Measurements from ENCODE around the gene GAS6.

GRCh38 chr13:113865427-113865826, 1.6 kb upstream of the GAS6 start:
- TF ChIP-seq, protein P1, sequence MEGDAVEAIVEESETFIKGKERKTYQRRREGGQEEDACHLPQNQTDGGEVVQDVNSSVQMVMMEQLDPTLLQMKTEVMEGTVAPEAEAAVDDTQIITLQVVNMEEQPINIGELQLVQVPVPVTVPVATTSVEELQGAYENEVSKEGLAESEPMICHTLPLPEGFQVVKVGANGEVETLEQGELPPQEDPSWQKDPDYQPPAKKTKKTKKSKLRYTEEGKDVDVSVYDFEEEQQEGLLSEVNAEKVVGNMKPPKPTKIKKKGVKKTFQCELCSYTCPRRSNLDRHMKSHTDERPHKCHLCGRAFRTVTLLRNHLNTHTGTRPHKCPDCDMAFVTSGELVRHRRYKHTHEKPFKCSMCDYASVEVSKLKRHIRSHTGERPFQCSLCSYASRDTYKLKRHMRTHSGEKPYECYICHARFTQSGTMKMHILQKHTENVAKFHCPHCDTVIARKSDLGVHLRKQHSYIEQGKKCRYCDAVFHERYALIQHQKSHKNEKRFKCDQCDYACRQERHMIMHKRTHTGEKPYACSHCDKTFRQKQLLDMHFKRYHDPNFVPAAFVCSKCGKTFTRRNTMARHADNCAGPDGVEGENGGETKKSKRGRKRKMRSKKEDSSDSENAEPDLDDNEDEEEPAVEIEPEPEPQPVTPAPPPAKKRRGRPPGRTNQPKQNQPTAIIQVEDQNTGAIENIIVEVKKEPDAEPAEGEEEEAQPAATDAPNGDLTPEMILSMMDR (IDR thresholded peaks at IDR 0.05) = no peak
- TF ChIP-seq POLR2A (IDR thresholded peaks at IDR 0.05) = no peak

Measured in uterus (tissue), 2 donors.